RPMI7951 (cell line): Measurements from ENCODE around the gene ORAI2. TPM values are rescaled to one million over a fixed set of nuclear protein-coding genes. Genes with fewer than 3 reads are reported as not detected.
"Not testable (repeated sequence)": the region's sequence is repeated elsewhere in the genome, so short reads cannot be mapped to it uniquely, and the experiment has no call there.

ENCODE experiments used
- DNase-seq: peaks from one replicate; pipeline ENCODE4 v3.0.0-alpha.2; 2012; ENCODE audit warnings: low read depth
- total RNA-seq: library from RNA; depleted of rRNA; stranded (reverse); fragments of >200 nt; shearing (Covaris generic); gene quantifications from 2 replicates; pipeline ENCODE4 v1.2.3, GENCODE V29; 2014; rRNA removed

ORAI2 gene
- total RNA-seq = 22.9 and 30.6 TPM in 2 replicates

DNA sequence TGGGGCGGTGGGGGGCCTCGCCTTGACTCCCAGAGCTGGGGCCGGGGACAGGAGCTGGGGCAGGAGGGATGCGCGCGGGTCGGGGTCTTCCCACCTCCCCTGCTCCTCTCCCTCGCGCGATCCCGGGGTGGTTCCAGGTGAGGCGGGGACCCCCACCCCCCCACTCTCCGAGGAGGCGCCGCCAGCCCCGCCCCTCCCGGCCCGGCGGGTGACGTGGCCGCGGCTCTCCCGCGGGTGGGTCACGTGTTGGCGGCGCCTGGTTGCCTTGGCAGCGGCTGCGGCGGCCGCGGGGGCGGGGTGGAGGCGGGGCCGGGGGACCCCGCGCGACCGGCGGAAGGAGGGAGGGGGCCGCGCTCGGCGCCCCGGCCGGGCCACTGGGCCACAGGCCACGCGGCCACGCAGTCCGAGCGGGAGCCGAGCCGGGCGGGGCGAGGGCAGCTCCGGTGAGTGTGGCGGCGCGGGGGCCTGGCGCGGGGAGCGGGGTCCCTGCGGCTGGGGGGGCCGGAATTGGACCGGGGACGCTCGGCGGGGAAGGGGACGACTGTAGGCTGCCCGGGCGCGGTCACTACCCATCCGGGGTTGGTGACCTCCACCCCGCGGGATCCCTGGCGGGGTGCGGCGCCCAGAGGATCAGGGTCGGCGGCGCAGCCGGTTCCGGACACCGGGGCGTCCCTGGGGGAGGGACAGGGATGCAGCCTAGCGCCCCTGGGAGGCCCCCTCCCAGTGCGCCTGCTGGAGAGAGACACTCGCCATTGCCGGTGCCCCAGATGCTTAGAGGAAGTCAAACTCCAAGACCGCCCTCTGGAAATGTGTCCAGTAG lies at the start of gene ORAI2:
Gene ORAI2, plus strand, starts transcription at position 357 of the 820 bp plus-strand sequence. CDS start 5,382 bp downstream, outside the sequence.
- DNase-seq = peak; percentile 73

DNA sequence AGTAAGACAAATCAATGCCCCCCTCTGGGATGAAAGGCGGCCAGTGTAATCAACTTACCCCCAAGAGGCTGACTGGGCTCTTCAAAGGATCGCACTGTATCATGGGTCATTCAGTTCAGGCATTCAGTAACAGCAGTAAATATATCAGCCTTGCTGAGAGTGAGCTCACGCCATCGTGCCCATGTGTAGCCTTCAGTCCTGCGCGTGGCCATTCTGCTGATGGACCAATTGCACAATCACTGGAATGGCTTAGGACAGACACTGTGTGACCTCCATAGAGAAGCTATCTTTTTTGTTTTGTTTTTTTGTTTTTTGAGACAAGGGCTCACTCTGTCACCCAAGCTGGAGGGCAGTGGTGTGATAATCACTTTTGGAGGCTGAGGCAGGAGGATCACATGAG lies 46.3 kb upstream of the ORAI2 start:
- no peak for DNase-seq

DNA sequence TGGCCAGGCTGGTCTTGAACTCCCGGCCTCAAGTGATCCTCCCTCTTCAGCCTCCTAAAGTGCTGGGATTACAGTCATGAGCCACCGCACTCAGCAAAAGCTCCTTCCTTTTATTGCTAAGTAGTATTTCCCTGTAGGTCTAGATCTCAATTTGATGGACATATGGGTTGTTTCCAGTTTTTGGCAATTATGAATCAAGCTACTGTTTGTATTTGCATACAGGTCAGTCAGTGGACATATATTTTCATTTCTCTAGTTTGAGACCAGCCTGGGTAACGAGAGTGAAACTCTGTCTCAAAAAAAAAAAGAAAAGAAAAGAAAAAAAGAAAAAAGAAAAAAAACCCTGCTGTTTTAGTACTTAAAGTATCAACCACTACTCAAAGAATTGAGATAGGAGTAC lies 43.6 kb upstream of the ORAI2 start:
- DNase-seq = no peak

DNA sequence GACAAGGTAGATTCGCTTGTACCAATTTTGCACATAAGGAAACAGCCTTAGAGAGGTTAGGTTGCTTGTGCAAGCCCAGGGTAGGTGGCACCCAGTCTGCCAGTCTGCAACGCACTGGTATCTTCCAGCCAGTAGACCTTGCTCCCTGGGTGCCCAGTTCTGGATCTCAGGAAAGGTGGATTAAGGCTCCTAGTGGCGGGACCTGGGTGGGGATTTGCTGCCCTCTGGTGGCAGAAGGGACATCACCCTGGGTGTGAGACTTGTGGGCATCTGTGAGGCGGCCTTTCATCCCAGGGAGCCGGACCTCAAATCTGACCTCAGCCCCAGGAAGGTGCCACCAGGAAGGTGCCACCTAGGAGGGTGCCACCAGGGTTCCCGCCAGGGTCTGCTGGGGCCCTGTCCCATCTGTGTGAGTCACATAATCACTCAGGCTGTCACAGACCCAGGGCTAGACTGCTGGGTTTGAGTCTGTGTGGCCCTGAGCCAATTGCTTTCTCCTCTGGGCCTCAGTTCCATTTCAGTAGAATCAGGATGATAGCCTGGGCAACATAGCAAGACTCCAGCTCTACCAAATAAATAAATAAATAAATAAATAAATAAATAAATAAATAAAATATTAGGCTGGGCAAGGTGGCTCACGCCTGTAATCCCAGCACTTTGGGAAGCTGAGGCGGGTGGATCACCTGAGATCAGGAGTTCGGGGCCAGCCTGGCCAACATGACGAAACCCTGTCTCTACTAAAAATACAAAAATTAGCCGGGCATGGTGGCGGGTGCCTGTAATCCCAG lies 42.5 kb upstream of the ORAI2 start:
- DNase-seq = peak; percentile 68

DNA sequence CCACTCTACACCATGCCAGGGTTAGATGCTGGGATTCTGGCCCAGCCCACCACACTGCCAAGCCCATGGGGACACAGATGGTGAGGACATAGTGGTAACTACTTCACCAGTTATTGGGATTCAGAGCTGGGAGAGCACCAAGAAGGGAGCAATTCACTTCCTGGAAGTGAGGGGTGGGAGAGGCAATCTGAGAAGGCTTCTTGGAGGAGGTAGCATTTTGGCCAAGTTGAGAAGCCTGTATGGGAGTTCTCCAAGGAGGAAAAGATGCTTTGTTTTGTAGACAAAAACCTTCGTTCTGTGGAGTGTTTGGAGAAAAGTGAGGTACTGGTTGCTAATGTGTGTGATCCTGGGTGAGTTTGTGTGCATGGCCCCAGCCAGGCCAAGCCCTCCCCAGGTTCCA lies 41.0 kb upstream of the ORAI2 start:
- no peak for DNase-seq

DNA sequence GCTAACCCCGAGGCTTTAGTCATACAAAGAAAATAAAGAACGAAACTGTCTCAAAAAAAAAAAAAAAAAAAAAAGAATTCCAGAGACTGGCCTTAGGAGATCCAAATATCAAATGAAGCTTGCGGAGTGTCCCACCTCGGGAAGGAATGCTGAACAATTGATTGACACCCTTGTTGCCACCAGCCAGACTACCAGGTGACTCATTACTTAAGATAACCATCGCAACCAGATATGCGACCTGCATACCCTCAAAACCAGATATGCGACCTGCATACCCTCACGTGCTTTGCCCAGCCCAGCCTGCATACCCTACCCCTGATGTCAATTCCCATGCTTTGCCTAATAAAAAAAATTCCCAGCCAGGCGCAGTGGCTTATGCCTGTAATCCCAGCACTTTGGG lies 39.9 kb upstream of the ORAI2 start:
- no peak for DNase-seq

DNA sequence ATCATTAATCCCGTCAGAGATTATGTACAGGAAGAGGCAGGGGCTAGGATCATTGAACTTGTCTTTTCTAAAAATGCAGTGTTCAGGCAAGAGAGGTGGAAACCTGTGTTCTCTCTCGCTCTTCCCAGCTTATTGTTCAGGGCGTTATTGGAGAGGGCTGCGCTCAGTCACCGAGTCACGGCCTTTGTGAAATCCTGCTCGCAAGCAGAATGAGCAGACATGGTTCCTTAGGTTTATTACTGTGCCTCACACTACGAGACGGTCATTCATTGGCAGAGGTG lies 37.8 kb upstream of the ORAI2 start:
- DNase-seq = no peak

DNA sequence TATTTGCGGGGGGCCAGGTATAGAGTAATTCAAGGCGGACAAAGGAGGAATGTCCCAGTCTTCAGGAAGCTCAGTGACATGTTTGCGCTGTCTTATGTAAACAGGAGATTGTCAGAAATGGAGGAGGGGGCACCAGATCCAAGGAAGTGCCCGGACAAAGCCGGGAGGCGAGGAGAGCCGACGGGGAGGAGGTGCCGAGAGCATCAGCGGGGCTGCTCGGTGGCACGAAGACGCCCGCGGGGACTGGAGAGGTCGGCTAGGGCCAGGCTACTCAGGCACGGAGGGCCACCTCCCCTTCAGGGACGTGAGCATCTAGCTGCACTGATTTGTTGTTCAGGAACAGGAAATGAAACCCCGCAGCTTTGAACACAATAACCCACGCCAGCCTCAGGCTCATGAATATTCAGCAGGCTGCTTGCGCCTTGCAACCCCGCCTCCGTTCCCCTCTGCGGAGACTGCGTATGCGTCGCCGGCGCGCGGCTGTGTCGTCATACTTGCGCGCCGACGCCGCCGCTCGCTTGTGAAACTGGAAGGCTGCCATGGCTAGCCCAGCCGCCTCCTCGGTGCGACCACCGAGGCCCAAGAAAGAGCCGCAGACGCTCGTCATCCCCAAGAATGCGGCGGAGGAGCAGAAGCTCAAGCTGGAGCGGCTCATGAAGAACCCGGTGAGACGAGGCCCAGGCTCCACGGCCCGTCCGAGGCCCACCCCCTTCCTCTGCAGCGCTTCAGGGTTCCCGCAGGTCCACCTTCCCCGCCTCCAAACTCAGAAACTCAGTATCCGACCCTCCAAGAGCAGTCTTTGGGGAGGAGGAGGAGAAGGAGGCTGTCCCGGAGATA lies 37.3 kb upstream of the ORAI2 start, which contains the start of gene PRKRIP1:
Gene PRKRIP1, plus strand, starts transcription at position 491 of the 837 bp plus-strand sequence. Its CDS starts 49 bp downstream, at position 540.
- DNase-seq = peak; percentile 96

DNA sequence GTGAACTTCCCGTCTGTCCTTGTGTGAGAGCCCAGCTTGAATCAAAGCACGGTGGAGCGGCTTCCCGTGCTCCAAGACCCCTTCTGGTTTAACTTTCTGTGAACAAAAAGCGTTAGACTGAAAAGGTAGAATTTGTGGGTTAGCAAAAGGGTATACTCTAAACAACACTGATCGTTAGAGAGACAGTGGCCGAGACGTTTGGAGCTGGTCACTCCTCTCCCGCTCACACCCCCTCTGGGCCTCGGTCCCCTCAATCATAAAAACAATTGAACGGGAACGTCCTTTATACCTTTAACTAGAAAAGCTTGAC lies 36.7 kb upstream of the ORAI2 start:
- DNase-seq = no peak

DNA sequence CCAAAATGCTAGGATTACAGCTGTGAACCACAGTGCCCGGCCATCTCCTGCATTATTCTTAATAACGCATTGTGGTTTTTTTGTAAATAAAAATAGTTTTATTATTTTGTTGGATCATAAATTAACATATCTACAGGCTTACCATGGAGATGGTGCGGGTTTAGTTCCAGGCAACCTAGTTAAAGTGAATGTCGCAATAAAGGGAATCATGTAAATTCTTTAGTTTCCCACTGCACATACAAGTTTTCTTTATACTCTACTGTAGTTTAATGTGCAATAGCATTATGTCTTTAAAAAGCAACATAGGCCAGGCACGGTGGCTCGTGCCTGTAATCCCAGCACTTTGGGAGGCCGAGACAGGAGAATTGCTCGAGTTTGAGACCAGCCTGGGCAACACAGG lies 34.8 kb upstream of the ORAI2 start:
- no peak for DNase-seq

DNA sequence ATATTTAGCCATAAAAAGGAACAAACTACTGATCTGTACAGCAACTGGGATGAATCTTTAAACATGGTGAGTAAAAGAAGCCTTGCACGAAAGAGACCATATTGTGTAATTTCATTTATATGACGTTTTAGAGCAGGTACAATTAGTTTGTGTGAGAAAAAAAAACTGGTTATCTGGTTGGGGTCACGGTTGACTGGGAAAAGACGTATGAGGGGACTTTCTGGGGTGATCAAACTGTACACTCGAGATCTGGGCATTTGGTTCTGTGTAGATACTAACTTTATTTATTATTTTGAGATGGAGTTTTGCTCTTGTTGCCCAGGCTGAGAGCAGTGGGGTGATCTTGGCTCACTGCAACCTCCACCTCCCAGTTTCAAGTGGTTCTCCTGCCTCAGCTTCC lies 33.0 kb upstream of the ORAI2 start:
- DNase-seq = no peak

DNA sequence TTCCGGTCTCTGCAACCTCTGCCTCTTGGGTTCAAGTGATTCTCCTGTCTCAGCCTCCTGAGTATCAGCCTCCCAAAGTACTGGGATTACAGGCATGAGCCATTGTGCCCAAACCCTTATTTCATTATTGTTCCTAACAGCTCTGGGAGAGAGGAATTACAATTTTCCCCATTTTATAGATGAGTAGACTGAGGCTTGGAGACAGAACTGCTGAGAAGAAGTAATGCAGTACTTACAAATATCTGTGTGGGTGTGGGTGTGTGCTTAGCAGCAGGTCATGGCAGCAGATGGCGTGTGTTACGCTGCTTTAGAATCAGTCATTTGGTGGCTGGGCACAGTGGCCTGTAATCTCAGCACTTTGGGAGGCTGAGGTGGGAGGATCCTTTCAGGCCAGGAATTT lies 29.8 kb upstream of the ORAI2 start:
- no peak for DNase-seq

DNA sequence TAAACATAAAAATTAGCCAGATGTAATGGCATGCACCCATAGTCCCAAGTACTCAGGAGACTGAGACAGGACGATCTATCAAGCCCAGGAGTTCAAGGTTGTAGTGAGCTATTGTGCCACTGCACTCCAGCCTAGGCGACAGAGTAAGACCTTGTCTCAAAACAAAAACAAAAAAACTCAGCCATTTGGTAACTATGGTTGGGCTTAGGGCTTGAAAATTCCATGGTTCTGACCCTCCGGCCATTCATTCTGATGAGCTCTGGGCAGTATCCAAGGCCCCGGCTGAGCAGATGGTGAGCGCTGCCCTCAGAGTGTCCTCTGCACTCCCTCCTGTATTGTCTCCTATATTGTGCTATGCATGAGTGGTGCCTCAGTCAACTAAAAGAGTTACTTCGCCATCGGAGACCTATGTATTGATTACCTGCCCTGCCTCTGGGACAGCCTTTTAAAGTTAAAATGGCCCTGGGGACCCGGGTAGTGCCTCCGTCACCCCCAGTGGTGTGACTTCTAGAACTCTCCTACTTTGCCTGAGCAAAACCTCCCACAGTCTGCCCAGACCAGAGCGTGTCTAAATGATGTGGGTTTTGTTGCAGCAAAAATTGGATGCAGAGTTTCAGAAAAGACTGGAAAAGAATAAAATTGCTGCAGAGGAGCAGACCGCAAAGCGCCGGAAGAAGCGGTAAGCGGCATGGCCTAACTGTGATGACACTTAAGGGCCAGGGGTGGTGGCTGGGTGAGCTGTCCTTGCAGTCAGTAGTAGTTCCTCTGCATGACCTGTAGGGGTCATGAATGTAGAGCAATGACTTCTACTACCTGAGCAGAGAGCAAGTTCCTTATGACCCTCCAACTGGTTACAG lies 29.1 kb upstream of the ORAI2 start:
- DNase-seq = peak; percentile 59

DNA sequence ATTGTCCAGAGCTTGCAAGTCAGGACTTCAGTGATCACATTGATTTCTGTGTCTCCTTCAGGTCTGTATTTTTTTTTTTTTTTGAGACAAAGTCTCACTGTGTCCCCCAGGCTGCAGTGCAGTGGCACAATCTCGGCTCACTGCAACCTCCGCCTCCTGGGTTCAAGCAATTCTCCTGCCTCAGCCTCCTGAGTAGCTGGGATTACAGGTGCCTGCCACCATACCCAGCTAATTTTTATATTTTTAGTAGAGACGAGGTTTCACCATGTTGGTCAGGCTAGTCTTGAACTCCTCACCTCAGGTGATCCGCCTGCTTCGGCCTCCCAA lies 28.6 kb upstream of the ORAI2 start:
- DNase-seq = not testable (repeated sequence)

DNA sequence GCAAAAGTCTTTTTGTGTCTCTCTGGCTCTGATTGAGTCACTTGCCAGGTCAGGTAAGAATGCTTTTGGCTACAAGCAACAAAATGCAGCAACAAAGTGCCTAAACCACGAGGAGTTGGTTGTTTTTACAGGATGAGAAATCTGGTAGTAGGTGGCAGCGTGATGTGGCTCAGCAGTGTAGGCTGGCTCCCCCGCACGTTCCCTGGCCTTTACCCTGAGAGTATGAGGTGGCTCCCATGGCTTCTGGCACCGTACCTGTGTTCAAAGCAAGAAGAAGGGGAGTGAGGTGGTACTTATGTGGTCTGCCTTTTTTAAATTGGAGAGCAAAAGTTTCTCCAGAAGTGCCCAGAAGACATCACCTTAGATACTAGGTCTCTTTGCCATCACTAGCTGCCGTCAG lies 25.5 kb upstream of the ORAI2 start:
- DNase-seq = no peak

DNA sequence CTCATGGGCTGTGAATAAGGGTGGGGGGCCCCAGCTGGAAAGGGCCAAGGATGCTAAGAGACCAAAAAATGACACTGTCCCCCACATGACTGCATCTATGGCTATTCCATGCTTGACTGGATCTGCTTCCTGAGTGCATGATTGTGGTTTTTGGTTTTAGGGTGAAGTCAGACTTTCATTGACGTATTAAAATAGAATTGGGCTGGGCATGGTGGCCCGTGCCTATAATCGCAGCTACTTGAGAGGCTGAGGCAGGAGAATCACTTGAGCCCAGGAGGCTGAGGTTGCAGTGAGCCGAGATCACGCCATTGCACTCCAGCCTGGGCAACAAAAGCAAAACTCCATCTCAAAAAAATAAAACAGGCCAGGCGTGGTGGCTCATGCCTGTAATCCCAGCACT lies 24.8 kb upstream of the ORAI2 start:
- DNase-seq = not testable (repeated sequence)

DNA sequence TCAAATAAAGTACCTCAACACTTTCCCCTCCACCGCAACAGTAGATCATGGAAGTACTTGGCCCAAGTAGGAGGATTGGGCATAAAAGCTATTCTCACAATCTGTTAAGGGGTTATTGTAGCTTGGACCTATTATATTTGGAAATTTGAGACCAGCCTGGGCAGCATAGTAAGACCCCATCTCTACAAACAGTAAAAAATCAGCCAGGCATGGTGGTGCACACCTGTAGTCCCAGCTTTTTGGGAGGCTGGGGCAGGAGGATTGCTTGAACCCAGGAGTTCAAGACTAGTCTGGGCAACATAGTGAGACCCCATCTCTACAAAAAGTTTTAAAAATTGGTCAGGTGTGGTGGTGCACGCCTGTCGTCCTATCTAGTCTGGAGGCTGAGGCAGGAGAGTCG lies 24.0 kb upstream of the ORAI2 start:
- no peak for DNase-seq

DNA sequence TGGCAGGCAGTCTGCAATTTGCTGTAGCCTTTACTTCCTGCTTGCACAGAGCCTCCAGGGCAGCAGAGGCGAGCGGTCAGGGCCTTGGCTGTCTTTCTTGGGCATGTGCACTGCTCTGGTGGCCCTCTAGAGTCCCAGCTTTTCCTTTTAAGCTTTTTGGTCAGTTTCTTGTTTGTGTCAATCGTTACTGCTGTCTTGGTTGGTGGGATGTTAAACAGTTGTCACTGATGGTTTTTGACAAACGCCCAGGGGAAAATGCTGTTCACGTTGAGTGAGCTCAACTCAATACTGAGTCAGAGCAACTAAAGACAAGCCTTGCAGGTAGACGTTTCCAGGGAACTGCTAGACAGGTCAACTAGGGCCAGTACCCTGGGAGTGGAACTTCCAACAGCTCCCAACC lies 23.3 kb upstream of the ORAI2 start:
- no peak for DNase-seq

DNA sequence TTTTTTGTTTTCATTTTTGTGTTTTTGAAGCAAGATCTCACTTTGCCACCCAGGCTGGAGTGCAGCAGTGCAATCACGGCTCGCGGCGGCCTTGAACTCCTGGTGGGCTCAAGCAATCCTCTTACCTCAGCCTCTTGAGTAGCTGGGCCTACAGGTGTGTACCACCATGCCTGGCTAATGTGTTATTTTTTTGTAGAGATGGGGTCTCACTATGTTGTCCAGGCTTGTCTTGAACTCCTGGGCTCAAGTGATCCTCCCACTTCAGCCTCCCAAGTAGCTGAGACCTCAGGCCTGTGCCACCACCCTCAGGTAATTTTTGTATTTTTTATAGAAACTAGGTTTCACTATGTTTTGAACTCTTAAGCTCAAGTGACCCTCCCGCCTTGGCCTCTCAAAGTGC lies 22.5 kb upstream of the ORAI2 start:
- no peak for DNase-seq

DNA sequence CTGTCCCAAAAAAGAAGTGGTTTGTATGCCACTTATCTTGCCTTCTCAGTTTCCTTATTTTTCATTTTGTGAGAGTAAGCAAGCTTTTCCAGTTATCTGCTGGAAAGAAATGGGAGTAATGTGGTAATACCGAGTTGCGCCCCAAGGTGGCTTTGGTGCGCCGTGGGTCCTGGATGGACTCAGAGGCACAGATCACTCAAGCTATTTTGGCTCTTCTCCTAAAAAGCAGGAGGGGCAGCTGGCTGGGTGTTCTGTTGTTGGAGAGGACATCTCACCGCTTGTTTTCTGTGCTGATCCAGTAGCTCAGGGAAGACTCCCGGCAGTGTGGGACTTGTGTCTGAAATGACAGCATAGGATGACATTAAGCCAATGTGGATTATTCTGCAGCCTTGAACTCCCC lies 20.8 kb upstream of the ORAI2 start:
- DNase-seq = peak; percentile 14

DNA sequence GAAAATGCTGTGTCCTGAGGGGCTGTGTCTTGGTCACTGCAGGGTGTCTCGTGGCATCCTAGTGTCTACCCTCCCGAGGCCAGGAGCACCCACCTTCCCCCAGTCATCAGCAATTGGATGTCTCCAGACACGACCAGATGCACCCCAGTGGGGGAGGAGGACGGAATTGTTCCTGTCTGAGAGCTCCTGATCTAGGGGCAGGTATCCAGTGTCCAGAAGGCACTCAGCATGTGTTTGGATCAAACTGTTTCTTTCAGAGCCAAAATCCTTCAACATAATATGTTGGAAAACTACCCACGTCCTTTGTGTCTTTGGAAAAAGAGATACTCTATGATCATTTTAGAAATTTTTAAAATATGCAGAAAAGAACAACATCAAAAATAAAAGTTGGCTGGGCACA lies 20.3 kb upstream of the ORAI2 start:
- DNase-seq = no peak

DNA sequence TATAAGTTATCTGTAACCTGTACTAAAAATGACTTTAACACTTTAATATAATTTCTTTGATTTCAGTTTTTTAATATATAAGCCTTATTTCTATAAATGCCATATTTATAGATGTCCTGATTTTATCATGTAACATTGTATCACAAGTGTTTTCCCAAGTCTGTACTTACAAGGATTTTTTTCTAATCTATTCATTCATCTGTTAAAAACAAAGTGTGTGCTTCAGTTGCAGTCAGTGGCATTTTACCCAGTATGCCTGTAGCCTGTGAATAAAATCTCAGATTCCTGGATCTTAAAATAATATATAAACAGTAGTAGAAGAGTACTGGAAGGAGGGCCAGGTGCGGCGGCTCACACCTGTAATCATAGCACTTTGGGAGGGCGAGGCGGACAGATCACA lies 19.8 kb upstream of the ORAI2 start:
- no peak for DNase-seq
